GM23338 (cell line): ENCODE data around the gene SSB. TPM values are rescaled to one million over a fixed set of nuclear protein-coding genes. Genes with fewer than 3 reads are reported as not detected.

ENCODE experiments used
- ATAC-seq: fragments of 200-7000 bp; cut with Tn5 transposase; 3 replicates; pipeline ENCODE4 v1.9.1; 2020
- DNase-seq: peaks from one replicate; pipeline ENCODE4 v3.0.0-alpha.2; 2015; ENCODE audit warnings: low spot score
- H2AFZ ChIP-seq: fragments of 200-600 bp; sonication (generic); 2 replicates; pipeline ENCODE4 v1.8.0; 2016; ENCODE audit warnings: antibody characterized with exemption, mild to moderate bottlenecking, moderate library complexity
- H3F3A ChIP-seq: fragments of 200-600 bp; sonication (generic); replicated peaks from 2 replicates; pipeline ENCODE4 v1.8.0; 2017; ENCODE audit warnings: antibody characterized with exemption, mixed run types, low read depth
- H3K27ac ChIP-seq: fragments of 200-600 bp; sonication (generic); 2 replicates; pipeline ENCODE4 v1.6.1; 2016; ENCODE audit warnings: low read depth
- H3K27me3 ChIP-seq: fragments of 200-600 bp; sonication (generic); 2 replicates; pipeline ENCODE4 v1.8.0; 2016; ENCODE audit warnings: mild to moderate bottlenecking, mixed run types, moderate library complexity; ENCODE audit not compliant: insufficient read depth
- H3K36me3 ChIP-seq: fragments of 200-600 bp; sonication (generic); 2 replicates; pipeline ENCODE4 v1.8.0; 2016; ENCODE audit warnings: mild to moderate bottlenecking; ENCODE audit not compliant: insufficient read depth
- H3K4me1 ChIP-seq: fragments of 200-600 bp; sonication (generic); 2 replicates; pipeline ENCODE4 v1.8.0; 2016; ENCODE audit warnings: mild to moderate bottlenecking, moderate library complexity; ENCODE audit not compliant: insufficient read depth
- H3K4me2 ChIP-seq: fragments of 200-600 bp; sonication (generic); 2 replicates; pipeline ENCODE4 v1.7.1; 2017; ENCODE audit warnings: mixed run types
- H3K4me3 ChIP-seq: fragments of 200-600 bp; sonication (generic); 2 replicates; pipeline ENCODE4 v1.6.1; 2016; ENCODE audit warnings: mixed run types
- H3K79me2 ChIP-seq: fragments of 200-600 bp; sonication (generic); replicated peaks from 2 replicates; pipeline ENCODE4 v1.8.0; 2017; ENCODE audit warnings: mild to moderate bottlenecking; ENCODE audit not compliant: insufficient read depth
- H3K9me2 ChIP-seq: fragments of 200-600 bp; sonication (generic); 2 replicates; pipeline ENCODE4 v1.8.0; 2017; ENCODE audit not compliant: insufficient read depth
- H4K20me1 ChIP-seq: fragments of 200-600 bp; sonication (generic); replicated peaks from 2 replicates; pipeline ENCODE4 v1.8.0; 2017; ENCODE audit warnings: mild to moderate bottlenecking; ENCODE audit not compliant: insufficient read depth
- H3K27ac Mint-ChIP-seq: 2 replicates; pipeline ENCODE4 v1.8.0; 2020; ENCODE audit warnings: inconsistent platforms, mild to moderate bottlenecking, moderate library complexity, mixed read lengths
- H3K27me3 Mint-ChIP-seq: 3 replicates; pipeline ENCODE4 v1.8.0; 2022; ENCODE audit warnings: low read depth, mild to moderate bottlenecking, moderate library complexity, mixed read lengths, inconsistent platforms; ENCODE audit not compliant: insufficient read depth, poor library complexity
- H3K36me3 Mint-ChIP-seq: 3 replicates; pipeline ENCODE4 v1.8.0; 2021; ENCODE audit warnings: low read depth, mild to moderate bottlenecking, inconsistent platforms, moderate library complexity, mixed read lengths
- H3K4me1 Mint-ChIP-seq: 3 replicates; pipeline ENCODE4 v1.8.0; 2020; ENCODE audit warnings: mild to moderate bottlenecking, inconsistent platforms, mixed read lengths
- H3K4me3 Mint-ChIP-seq: 3 replicates; pipeline ENCODE4 v1.8.0; 2021; ENCODE audit warnings: moderate library complexity, mild to moderate bottlenecking, inconsistent platforms, mixed read lengths
- H3K9me3 Mint-ChIP-seq: 3 replicates; pipeline ENCODE4 v1.8.0; 2020; ENCODE audit warnings: moderate library complexity, mild to moderate bottlenecking, inconsistent platforms, mixed read lengths
- CTCF ChIP-seq, 2 experiments: fragments of 200-600 bp in 1 of 2; sonication (generic) in 1 of 2; conservative IDR thresholded peaks; 2 replicates each; pipeline versions ENCODE4 v1.5.1 to v1.6.1; 2016 to 2017; ENCODE audit warnings: antibody characterized with exemption in 2 of 2, low read depth in 2 of 2, mild to moderate bottlenecking in 2 of 2, moderate library complexity in 1 of 2
- ETS1 ChIP-seq: IDR thresholded peaks from 2 replicates; pipeline ENCODE4 v1.6.1; 2016; ENCODE audit warnings: antibody characterized with exemption
- EZH2 ChIP-seq: fragments of 200-600 bp; sonication (generic); IDR thresholded peaks from one replicate; pipeline ENCODE4 v1.8.0; 2017; ENCODE audit warnings: antibody characterized with exemption, mild to moderate bottlenecking, low read depth; ENCODE audit not compliant: unreplicated experiment
- EZH2phosphoT487 ChIP-seq: fragments of 200-600 bp; sonication (generic); IDR thresholded peaks from one replicate; pipeline ENCODE4 v1.8.1; 2018; ENCODE audit warnings: antibody characterized with exemption; ENCODE audit not compliant: unreplicated experiment
- NANOG ChIP-seq: IDR thresholded peaks from 2 replicates; pipeline ENCODE4 v1.6.1; 2016; ENCODE audit warnings: antibody characterized with exemption, borderline replicate concordance
- STAT1 ChIP-seq: IDR thresholded peaks from one replicate; pipeline ENCODE4 v1.6.1; 2016; ENCODE audit warnings: antibody characterized with exemption; ENCODE audit not compliant: unreplicated experiment
- ZNF114 ChIP-seq: fragments of 250-450 bp; sonication (Bioruptor Pico); IDR thresholded peaks from 2 replicates; pipeline ENCODE4 v1.5.0; 2020; ENCODE audit warnings: mild to moderate bottlenecking, moderate library complexity
- ZNF331 ChIP-seq: fragments of 250-450 bp; sonication (Bioruptor Pico); IDR thresholded peaks from 2 replicates; pipeline ENCODE4 v1.5.0; 2020; ENCODE audit warnings: low read depth, mild to moderate bottlenecking, moderate library complexity
- ZNF462 ChIP-seq: fragments of 250-450 bp; sonication (Bioruptor Pico); IDR thresholded peaks from 2 replicates; pipeline ENCODE4 v1.5.0; 2020; ENCODE audit warnings: mild to moderate bottlenecking, moderate library complexity
- polyA plus RNA-seq: library from polyadenylated mRNA; unstranded; fragments of >200 nt; fragmentation: Nextera tagmentation; extraction: Ambion mirVana; gene quantifications from 2 replicates; pipeline ENCODE4 v1.2.1, GENCODE V29; 2016
- total RNA-seq: library from RNA; depleted of rRNA; stranded (reverse); fragments of >200 nt; shearing (Covaris generic); gene quantifications from 2 replicates; pipeline ENCODE4 v1.2.3, GENCODE V29; 2014
- TF ChIP-seq, protein P1 (sequence below): IDR thresholded peaks from one replicate; pipeline ENCODE4 v1.6.1; 2018; ENCODE audit warnings: antibody characterized with exemption; ENCODE audit not compliant: unreplicated experiment

Gene SSB
- total and polyA plus RNA-seq, 2 experiments from 2014 or later, result 246 to 1,104 TPM

GRCh38 chr2:169771612-169772011 lies 27.1 kb upstream of the SSB start:
- H3K79me2 ChIP-seq, result no peaks in the 10 kb centered on the region

More at GRCh38 chr2:169771612-169772011, 27.1 kb upstream of the SSB start:
- ATAC-seq, result no peak
- Mint-ChIP-seq H3K4me1 (peaks cover 4% of the 10 kb centered on the region; the same call in 2 of the 3 replicates), H3K9me3 (no peaks in the 10 kb centered on the region), H3K27me3 (peaks cover 5% of the 10 kb centered on the region), H3K27ac (no peak overlapping the region), H3K36me3 (no peaks in the 10 kb centered on the region), H3K4me3 (no peak overlapping the region)
- no peak for DNase-seq
- Histone ChIP-seq H3K4me1 (peaks cover 3% of the 10 kb centered on the region; the same call in 1 of the 2 replicates), H3K4me2 (no peak overlapping the region), H3K27me3 (no peaks in the 10 kb centered on the region), H3F3A (no peaks in the 10 kb centered on the region), H4K20me1 (no peaks in the 10 kb centered on the region), H3K36me3 (no peaks in the 10 kb centered on the region), H3K27ac (no peak overlapping the region), H3K4me3 (no peak overlapping the region), H2AFZ (no peak overlapping the region), H3K9me2 (no peaks in the 10 kb centered on the region)
- no peak for TF ChIP-seq EZH2phosphoT487
- TF ChIP-seq ETS1, result no peak
- TF ChIP-seq NANOG, result no peak
- no peak for TF ChIP-seq ZNF462 (CRISPR knock-in tag)
- no peak for TF ChIP-seq EZH2
- TF ChIP-seq, protein P1, sequence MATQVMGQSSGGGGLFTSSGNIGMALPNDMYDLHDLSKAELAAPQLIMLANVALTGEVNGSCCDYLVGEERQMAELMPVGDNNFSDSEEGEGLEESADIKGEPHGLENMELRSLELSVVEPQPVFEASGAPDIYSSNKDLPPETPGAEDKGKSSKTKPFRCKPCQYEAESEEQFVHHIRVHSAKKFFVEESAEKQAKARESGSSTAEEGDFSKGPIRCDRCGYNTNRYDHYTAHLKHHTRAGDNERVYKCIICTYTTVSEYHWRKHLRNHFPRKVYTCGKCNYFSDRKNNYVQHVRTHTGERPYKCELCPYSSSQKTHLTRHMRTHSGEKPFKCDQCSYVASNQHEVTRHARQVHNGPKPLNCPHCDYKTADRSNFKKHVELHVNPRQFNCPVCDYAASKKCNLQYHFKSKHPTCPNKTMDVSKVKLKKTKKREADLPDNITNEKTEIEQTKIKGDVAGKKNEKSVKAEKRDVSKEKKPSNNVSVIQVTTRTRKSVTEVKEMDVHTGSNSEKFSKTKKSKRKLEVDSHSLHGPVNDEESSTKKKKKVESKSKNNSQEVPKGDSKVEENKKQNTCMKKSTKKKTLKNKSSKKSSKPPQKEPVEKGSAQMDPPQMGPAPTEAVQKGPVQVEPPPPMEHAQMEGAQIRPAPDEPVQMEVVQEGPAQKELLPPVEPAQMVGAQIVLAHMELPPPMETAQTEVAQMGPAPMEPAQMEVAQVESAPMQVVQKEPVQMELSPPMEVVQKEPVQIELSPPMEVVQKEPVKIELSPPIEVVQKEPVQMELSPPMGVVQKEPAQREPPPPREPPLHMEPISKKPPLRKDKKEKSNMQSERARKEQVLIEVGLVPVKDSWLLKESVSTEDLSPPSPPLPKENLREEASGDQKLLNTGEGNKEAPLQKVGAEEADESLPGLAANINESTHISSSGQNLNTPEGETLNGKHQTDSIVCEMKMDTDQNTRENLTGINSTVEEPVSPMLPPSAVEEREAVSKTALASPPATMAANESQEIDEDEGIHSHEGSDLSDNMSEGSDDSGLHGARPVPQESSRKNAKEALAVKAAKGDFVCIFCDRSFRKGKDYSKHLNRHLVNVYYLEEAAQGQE, result no peak
- TF ChIP-seq ZNF114 (CRISPR knock-in tag), result no peak
- TF ChIP-seq STAT1, result no peak
- TF ChIP-seq ZNF331 (CRISPR knock-in tag), result no peak
- no peak for TF ChIP-seq CTCF (conservative IDR thresholded peaks at IDR 0.05; ENCODE audit: low read depth in 2 of 2)
